CD4-positive, alpha-beta T cell treated with Interleukin-15 for 1 hour (primary cell): ENCODE data around the gene BLTP1.

ENCODE experiments used
- DNase-seq: peaks from one replicate; pipeline ENCODE4 v3.0.0-alpha.2; 2020

BLTP1 gene

GRCh38 chr4:122170775-122171174, 18.6 kb downstream of the BLTP1 start:
- DNase-seq = no peak

- no peak for DNase-seq
Observed at GRCh38 chr4:122171323-122171722, 19.2 kb downstream of the BLTP1 start.

DNA sequence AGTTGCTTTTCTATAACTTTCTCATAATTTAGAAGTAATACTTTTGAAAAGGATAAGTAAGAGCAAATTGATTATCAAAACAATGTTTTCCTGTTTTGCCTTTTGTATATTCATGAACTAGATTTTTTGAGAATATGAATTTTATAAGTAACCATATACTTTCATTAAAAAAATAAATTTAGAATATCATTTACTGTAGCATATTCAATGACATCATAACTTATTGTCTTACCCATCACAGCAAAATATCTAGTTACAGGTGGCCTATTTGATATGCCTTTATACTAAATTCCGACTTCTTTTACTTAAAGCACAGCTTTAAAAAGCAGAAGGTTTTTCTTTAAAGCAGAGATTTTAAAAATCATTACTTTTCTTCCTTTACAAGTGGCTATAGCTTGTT, 20.1 kb downstream of the BLTP1 start:
- DNase-seq = no peak

DNA sequence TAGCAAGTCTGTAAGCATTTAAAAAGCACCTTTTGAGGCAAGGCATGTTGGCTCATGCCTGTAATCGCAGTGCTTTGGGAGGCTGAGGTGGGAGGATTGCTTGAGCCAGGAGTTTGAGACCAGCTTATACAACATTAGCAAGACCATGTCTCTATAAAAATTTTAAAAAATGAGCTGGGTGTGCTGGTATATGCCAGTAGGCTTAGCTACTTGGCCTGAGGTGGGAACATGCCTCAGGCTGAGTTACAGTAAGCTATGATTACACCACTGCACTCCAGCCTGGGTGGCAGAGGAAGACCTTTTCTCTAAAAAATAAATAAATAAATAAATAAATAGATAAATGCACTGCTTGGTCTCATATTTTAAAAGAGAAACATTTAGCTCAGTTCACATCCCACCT, 26.8 kb downstream of the BLTP1 start:
- DNase-seq = no peak

GRCh38 chr4:122195718-122196117, 43.6 kb downstream of the BLTP1 start:
- DNase-seq = no peak
